AG09309 (cell line): ENCODE data around the gene TEKT5.

Experiments used
- DNase-seq: peaks from one replicate; pipeline ENCODE4 v3.0.0-alpha.2; 2010; ENCODE audit warnings: low read depth
- H3K4me3 ChIP-seq: 2 replicates; pipeline ENCODE4 v1.5.1; 2011; ENCODE audit warnings: mild to moderate bottlenecking, low read depth, low read length, moderate library complexity; ENCODE audit not compliant: control insufficient read depth
- TF ChIP-seq, protein P1 (sequence below): IDR thresholded peaks from 2 replicates; pipeline ENCODE4 v1.5.1; 2011; ENCODE audit warnings: mild to moderate bottlenecking, low read depth, low read length, inconsistent platforms; ENCODE audit not compliant: insufficient read depth, control insufficient read depth; ENCODE audit errors: missing control alignments

TEKT5 gene

DNA sequence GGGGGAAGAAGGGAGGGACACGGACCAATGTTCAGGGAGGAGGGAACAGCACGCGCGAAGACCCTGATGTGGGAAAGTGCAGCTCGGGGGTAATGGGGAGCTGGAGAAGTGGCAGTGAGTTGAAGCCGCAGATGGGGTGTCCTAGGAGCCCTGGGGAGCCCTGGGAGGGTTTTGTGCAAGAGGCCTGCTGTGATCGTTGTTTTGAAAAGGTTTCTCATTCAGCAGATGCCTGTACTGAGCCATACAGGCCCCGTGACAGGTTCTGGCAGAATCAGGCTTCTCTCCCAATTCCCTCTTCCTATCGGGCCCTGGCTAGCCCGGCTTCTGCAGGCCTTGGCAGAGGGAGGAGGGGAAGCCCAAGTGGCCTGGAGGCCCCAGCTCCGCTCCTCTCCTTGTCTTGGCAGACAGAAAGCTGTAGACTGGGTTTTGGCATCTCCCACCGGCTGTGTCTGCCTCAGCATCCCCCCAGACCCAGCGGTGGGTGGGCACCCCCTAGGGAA, 76.0 kb downstream of the TEKT5 start:
- H3K4me3 ChIP-seq = no peak overlapping the region
- DNase-seq = no peak
- TF ChIP-seq, protein P1, sequence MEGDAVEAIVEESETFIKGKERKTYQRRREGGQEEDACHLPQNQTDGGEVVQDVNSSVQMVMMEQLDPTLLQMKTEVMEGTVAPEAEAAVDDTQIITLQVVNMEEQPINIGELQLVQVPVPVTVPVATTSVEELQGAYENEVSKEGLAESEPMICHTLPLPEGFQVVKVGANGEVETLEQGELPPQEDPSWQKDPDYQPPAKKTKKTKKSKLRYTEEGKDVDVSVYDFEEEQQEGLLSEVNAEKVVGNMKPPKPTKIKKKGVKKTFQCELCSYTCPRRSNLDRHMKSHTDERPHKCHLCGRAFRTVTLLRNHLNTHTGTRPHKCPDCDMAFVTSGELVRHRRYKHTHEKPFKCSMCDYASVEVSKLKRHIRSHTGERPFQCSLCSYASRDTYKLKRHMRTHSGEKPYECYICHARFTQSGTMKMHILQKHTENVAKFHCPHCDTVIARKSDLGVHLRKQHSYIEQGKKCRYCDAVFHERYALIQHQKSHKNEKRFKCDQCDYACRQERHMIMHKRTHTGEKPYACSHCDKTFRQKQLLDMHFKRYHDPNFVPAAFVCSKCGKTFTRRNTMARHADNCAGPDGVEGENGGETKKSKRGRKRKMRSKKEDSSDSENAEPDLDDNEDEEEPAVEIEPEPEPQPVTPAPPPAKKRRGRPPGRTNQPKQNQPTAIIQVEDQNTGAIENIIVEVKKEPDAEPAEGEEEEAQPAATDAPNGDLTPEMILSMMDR = no peak

GRCh38 chr16:10617662-10618420, 76.9 kb downstream of the TEKT5 start:
- TF ChIP-seq, protein P1 = no peak
- H3K4me3 ChIP-seq = no peak overlapping the region
- DNase-seq = no peak

DNA sequence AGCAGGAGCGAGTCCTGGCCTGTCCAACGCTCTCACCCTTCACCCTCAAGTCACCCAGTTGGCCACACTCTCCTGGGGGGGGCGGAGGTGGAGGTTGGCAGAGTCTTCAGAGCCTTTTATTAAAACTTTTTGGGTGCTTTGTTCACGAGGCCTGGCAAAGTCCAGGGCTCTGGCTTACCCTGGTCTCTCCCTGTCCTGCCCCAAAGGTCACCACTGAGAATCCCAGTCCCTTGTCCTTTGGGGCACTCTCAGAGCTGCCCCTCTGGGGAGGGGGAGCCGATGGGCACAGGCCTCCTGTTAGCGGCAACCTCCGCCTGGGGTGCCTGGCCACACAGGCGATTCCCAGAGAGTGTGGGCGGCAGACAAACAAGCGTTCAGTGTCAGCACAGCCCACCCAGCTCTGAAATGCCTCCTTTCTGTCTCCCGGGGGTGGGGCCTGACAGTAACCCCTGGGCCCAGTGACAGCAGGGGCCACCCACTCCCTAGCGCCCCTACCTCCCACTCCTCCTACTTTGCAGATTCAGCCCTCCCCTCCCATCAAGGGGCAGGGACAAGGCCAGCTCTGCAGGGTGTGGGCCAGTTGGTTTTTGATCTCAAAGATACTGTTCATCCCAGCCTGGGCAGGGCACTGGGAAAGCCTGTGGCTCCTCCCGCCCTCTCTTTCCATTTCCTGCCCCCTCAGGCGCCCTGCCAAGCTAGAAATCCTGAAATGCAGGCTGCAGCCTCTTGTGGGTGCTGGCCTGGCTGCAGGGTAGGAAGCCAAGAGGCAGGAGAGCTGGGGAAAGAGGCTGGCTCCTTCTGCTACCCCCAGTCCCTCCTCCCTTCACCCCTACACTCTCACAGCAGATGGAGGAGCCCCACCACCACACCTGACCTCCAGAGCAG, 77.7 kb downstream of the TEKT5 start:
- DNase-seq = no peak
- TF ChIP-seq, protein P1 = no peak
- H3K4me3 ChIP-seq = no peak overlapping the region

- H3K4me3 ChIP-seq = no peak overlapping the region
- no peak for DNase-seq
- TF ChIP-seq, protein P1 = no peak
Measured at GRCh38 chr16:10616419-10616755, 78.3 kb downstream of the TEKT5 start.

DNA sequence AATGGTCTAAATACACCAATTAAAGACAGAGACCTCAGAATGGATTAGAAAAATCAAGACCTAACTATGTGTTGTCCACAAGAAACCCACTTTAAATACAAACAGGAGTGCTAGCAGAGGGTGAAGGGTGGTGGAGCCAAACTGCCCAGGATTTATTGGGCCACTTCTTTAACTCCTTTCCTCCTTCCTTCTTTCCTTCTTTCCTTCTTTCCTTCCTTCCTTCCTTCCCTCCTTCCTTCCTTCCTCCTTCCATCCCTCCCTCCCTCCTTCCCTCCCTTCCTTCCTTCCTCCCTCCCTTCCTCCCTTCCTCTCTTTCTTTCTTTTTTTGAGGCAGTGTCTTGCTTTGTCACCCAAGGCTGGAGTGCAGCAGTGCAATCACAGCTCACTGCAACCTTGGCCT, 80.0 kb downstream of the TEKT5 start:
- TF ChIP-seq, protein P1 = no peak
- no peak overlapping the region for H3K4me3 ChIP-seq
- DNase-seq = no peak

GRCh38 chr16:10613785-10614485, 80.8 kb downstream of the TEKT5 start:
- no peak for DNase-seq
- TF ChIP-seq, protein P1 = no peak
- H3K4me3 ChIP-seq = no peak overlapping the region
